Mesenchymal stem cell (in vitro differentiated cells and primary cell): ENCODE data around the gene CRYGN.

ENCODE experiments used
- DNase-seq: peaks from one replicate; pipeline ENCODE4 v3.0.0-alpha.2; 2013
- H2AFZ ChIP-seq: one replicate; pipeline ENCODE4 v1.6.1; 2013; ENCODE audit warnings: low read depth, mild to moderate bottlenecking, control low read depth, inconsistent platforms, low read length, moderate library complexity
- H2AK5ac ChIP-seq: 2 replicates; pipeline ENCODE4 v1.6.1; 2013; ENCODE audit warnings: low read length, moderate library complexity, mild to moderate bottlenecking, inconsistent platforms; ENCODE audit not compliant: severe bottlenecking
- H2BK120ac ChIP-seq: one replicate; pipeline ENCODE4 v1.6.1; 2013; ENCODE audit warnings: low read depth, mild to moderate bottlenecking, inconsistent platforms, low read length, moderate library complexity
- H2BK12ac ChIP-seq, 2 experiments: one replicate each; pipeline ENCODE4 v1.6.1; 2013; ENCODE audit warnings: inconsistent platforms in 2 of 2, low read length in 2 of 2, mild to moderate bottlenecking in 2 of 2, moderate library complexity in 2 of 2, control low read depth in 1 of 2
- H2BK15ac ChIP-seq: one replicate; pipeline ENCODE4 v1.6.1; 2013; ENCODE audit warnings: mild to moderate bottlenecking, low read depth, inconsistent platforms; ENCODE audit not compliant: poor library complexity, severe bottlenecking
- H2BK5ac ChIP-seq: 2 replicates; pipeline ENCODE4 v1.6.1; 2013; ENCODE audit warnings: low read depth, mild to moderate bottlenecking, low read length, control low read depth, inconsistent platforms; ENCODE audit not compliant: poor library complexity, severe bottlenecking
- H3K14ac ChIP-seq, 2 experiments: one replicate each; pipeline ENCODE4 v1.6.1; 2013; ENCODE audit warnings: inconsistent platforms in 2 of 2, low read length in 2 of 2, control low read depth in 1 of 2, mild to moderate bottlenecking in 1 of 2, moderate library complexity in 1 of 2
- H3K18ac ChIP-seq, 2 experiments: one replicate each; pipeline ENCODE4 v1.6.1; 2013; ENCODE audit warnings: inconsistent platforms in 2 of 2, low read length in 2 of 2, control low read depth in 1 of 2, low read depth in 1 of 2, mild to moderate bottlenecking in 1 of 2
- H3K23ac ChIP-seq, 2 experiments: one replicate each; pipeline ENCODE4 v1.6.1; 2013; ENCODE audit warnings: inconsistent platforms in 2 of 2, low read length in 2 of 2, mild to moderate bottlenecking in 2 of 2, moderate library complexity in 2 of 2, control low read depth in 1 of 2
- H3K27ac ChIP-seq: 2 replicates; pipeline ENCODE4 v1.5.1; 2013; ENCODE audit warnings: mild to moderate bottlenecking, moderate library complexity, low read length, control low read depth, inconsistent platforms; ENCODE audit not compliant: poor library complexity, severe bottlenecking
- H3K27me3 ChIP-seq, 2 experiments: 2 replicates each; pipeline versions ENCODE4 v1.6.1 to v1.7.0; 2013; ENCODE audit warnings: low read length in 2 of 2, mild to moderate bottlenecking in 2 of 2, moderate library complexity in 2 of 2, control low read depth in 1 of 2, inconsistent platforms in 1 of 2; ENCODE audit not compliant: control insufficient read depth in 1 of 2, insufficient read depth in 1 of 2
- H3K36me3 ChIP-seq, 2 experiments: 2 replicates each; pipeline versions ENCODE4 v1.6.1 to v1.7.0; 2013; ENCODE audit warnings: low read length in 2 of 2, control low read depth in 1 of 2, inconsistent platforms in 1 of 2, low read depth in 1 of 2, mild to moderate bottlenecking in 1 of 2; ENCODE audit not compliant: insufficient read depth in 2 of 2, control insufficient read depth in 1 of 2
- H3K4ac ChIP-seq, 2 experiments: one replicate each; pipeline ENCODE4 v1.6.1; 2013; ENCODE audit warnings: inconsistent platforms in 2 of 2, low read length in 2 of 2, mild to moderate bottlenecking in 2 of 2, moderate library complexity in 2 of 2, control low read depth in 1 of 2, low read depth in 1 of 2
- H3K4me1 ChIP-seq: 2 replicates; pipeline ENCODE4 v1.6.1; 2013; ENCODE audit warnings: low read depth, low read length, control low read depth; ENCODE audit not compliant: control insufficient read depth, insufficient read depth
- H3K4me2 ChIP-seq: 2 replicates; pipeline ENCODE4 v1.6.1; 2013; ENCODE audit warnings: low read length, mild to moderate bottlenecking, inconsistent platforms; ENCODE audit not compliant: poor library complexity, severe bottlenecking
- H3K4me3 ChIP-seq, 2 experiments: 2 replicates each; pipeline versions ENCODE4 v1.5.1 to v1.7.0; 2013; ENCODE audit warnings: low read length in 2 of 2, mild to moderate bottlenecking in 2 of 2, control low read depth in 1 of 2, low read depth in 1 of 2; ENCODE audit not compliant: insufficient read depth in 1 of 2
- H3K79me1 ChIP-seq: replicated peaks from 2 replicates; pipeline ENCODE4 v1.6.1; 2013; ENCODE audit warnings: mild to moderate bottlenecking, control low read depth, low read length, inconsistent platforms; ENCODE audit not compliant: poor library complexity, severe bottlenecking
- H3K9ac ChIP-seq: 2 replicates; pipeline ENCODE4 v1.7.0; 2013; ENCODE audit warnings: mild to moderate bottlenecking, low read length, moderate library complexity
- H3K9me3 ChIP-seq: 2 replicates; pipeline ENCODE4 v1.7.0; 2013; ENCODE audit warnings: mild to moderate bottlenecking, low read length; ENCODE audit not compliant: control insufficient read depth
- H4K8ac ChIP-seq: one replicate; pipeline ENCODE4 v1.6.1; 2013; ENCODE audit warnings: inconsistent platforms, mild to moderate bottlenecking, low read length, moderate library complexity
- H4K91ac ChIP-seq: one replicate; pipeline ENCODE4 v1.6.1; 2013; ENCODE audit warnings: mild to moderate bottlenecking, low read length, inconsistent platforms
- WGBS: methylation state at CpG from one replicate; pipeline ENCODE4 v1.1.7; 2013; ENCODE audit warnings: mixed read lengths; 5-methylcytosine and 5-hydroxymethylcytosine counted together

The CRYGN gene

GRCh38 chr7:151457534-151457933 lies 17.6 kb upstream of the CRYGN start:
- Histone ChIP-seq H2BK5ac (no peak overlapping the region), H2AFZ (no peak overlapping the region)

DNA sequence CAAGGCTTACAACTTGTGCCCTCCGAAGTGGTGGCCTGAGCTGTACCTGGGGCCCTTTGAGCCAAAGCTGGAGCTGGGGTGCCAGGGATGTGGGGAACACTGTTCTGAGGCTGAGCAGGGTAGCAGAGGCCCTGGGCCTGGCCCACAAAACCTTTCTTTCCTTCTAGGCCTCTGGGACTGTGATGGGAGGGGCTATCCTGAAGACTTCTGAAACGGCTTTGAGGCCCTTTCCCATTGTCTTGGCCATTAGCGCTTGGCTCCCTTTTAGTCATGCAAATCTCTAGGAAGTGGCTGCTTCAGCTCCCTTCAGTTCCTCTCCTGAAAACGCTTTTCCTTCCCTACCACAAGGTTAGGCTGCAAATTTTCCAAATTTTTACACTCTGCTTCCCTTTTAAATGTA lies 16.8 kb upstream of the CRYGN start:
- DNase-seq = no peak
- no peak overlapping the region for H2BK12ac ChIP-seq
- no peak overlapping the region for H4K91ac ChIP-seq
- no peaks in the 10 kb centered on the region for H3K36me3 ChIP-seq
- no peak overlapping the region for H3K4ac ChIP-seq
- H2BK5ac ChIP-seq = no peak overlapping the region
- H2BK120ac ChIP-seq = no peak overlapping the region
- no peak overlapping the region for H2BK15ac ChIP-seq
- H3K9ac ChIP-seq = no peak overlapping the region
- no peak overlapping the region for H2AK5ac ChIP-seq
- peaks cover 0 to 5% of the 10 kb centered on the region in 2 experiments for H3K27me3 ChIP-seq
- no peaks in the 10 kb centered on the region for H3K79me1 ChIP-seq
- no peak overlapping the region for H2AFZ ChIP-seq
- H3K23ac ChIP-seq = no peak overlapping the region
- no peak overlapping the region for H4K8ac ChIP-seq
- H3K14ac ChIP-seq = no peak overlapping the region
- H3K9me3 ChIP-seq = no peaks in the 10 kb centered on the region
- H3K27ac ChIP-seq = no peak overlapping the region
- 77% methylated on average over 4 of the region's 4 CpGs for WGBS
- H3K4me1 ChIP-seq = peaks cover 25% of the 10 kb centered on the region
- no peak overlapping the region for H3K4me2 ChIP-seq
- H3K4me3 ChIP-seq = no peak overlapping the region
- H3K18ac ChIP-seq = no peak overlapping the region

More at GRCh38 chr7:151457534-151457933, 17.6 kb upstream of the CRYGN start:
- no peak for DNase-seq
- H4K8ac ChIP-seq = no peak overlapping the region
- no peak overlapping the region for H3K4ac ChIP-seq
- no peak overlapping the region for H3K23ac ChIP-seq
- 97% methylated on average over 6 of the region's 6 CpGs for WGBS
- H3K27ac ChIP-seq = no peak overlapping the region
- peaks cover 23% of the 10 kb centered on the region for H3K4me1 ChIP-seq
- H3K9ac ChIP-seq = no peak overlapping the region
- H2BK12ac ChIP-seq = no peak overlapping the region
- H2AK5ac ChIP-seq = no peak overlapping the region
- H3K18ac ChIP-seq = no peak overlapping the region
- no peaks in the 10 kb centered on the region for H3K79me1 ChIP-seq
- peaks cover 5% of the 10 kb centered on the region for H3K9me3 ChIP-seq
- H3K27me3 ChIP-seq = peaks cover 0 to 5% of the 10 kb centered on the region in 2 experiments
- no peak overlapping the region for H2BK120ac ChIP-seq
- H2BK15ac ChIP-seq = no peak overlapping the region
- H3K14ac ChIP-seq = no peak overlapping the region
- no peak overlapping the region for H3K4me2 ChIP-seq
- no peak overlapping the region for H4K91ac ChIP-seq
- H3K36me3 ChIP-seq = no peaks in the 10 kb centered on the region
- no peak overlapping the region for H3K4me3 ChIP-seq

DNA sequence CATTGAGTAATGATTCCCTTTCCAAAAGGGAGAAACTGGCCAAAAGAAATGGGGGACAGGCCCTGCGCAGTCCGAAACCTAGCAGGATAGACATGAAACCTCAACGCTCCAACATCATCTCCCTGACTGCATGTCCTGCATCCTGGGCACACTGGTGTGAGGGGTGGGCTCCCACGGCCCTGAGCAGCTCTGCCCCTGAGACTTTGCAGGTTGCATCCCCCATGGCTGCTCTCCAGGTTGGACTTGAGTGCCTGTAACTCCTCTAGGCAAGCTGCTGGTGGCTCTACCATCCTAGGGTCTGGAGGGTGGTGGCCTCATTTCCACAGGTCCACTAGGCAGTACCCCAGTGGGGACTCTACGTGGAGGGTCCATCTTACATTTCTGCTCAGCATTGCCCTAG lies 16.3 kb upstream of the CRYGN start:
- Histone ChIP-seq H3K18ac (no peak overlapping the region), H2BK12ac (no peak overlapping the region), H3K4me1 (peaks cover 22% of the 10 kb centered on the region), H4K91ac (no peak overlapping the region), H2AFZ (no peak overlapping the region), H3K27me3 (peaks cover 0 to 10% of the 10 kb centered on the region in 2 experiments), H3K9ac (no peak overlapping the region), H3K4me2 (no peak overlapping the region), H3K14ac (no peak overlapping the region), H3K79me1 (no peaks in the 10 kb centered on the region), H2AK5ac (no peak overlapping the region), H4K8ac (no peak overlapping the region), H3K4me3 (no peak overlapping the region), H3K27ac (no peak overlapping the region), H2BK15ac (no peak overlapping the region), H3K36me3 (no peaks in the 10 kb centered on the region), H3K23ac (no peak overlapping the region), H3K9me3 (no peaks in the 10 kb centered on the region), H2BK5ac (no peak overlapping the region), H3K4ac (no peak overlapping the region), H2BK120ac (no peak overlapping the region)
- no peak for DNase-seq
- WGBS = 95% methylated on average over 5 of the region's 5 CpGs

DNA sequence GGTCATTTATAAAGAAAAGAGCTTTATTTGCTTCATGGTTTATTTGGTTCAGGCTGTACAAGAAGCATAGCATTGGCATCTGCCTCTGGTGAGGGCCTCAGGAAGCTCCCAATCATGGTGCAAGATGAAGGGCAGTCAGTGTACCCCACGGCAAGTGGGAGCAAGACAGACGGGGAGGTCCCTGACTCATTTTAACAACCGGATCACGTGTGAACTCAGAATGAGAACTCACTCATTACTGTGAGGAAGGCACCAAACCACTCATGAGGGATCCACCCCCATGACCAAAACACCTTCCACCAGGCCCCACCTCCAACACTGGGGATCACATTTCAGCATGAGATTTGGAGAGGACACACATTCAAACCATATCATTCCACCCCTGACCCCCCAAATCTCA lies 15.7 kb upstream of the CRYGN start:
- no peak overlapping the region for H4K8ac ChIP-seq
- H2BK120ac ChIP-seq = no peak overlapping the region
- no peak overlapping the region for H2AK5ac ChIP-seq
- H2BK15ac ChIP-seq = no peak overlapping the region
- H4K91ac ChIP-seq = no peak overlapping the region
- no peak overlapping the region for H2BK12ac ChIP-seq
- no peak overlapping the region for H3K4me2 ChIP-seq
- no peaks in the 10 kb centered on the region for H3K9me3 ChIP-seq
- no peak overlapping the region for H3K9ac ChIP-seq
- H3K23ac ChIP-seq = no peak overlapping the region
- no peak overlapping the region for H3K27ac ChIP-seq
- no peak overlapping the region for H3K14ac ChIP-seq
- H2AFZ ChIP-seq = no peak overlapping the region
- WGBS = 89% methylated on average over 4 of the region's 4 CpGs
- no peak overlapping the region for H3K18ac ChIP-seq
- H3K27me3 ChIP-seq = peaks cover 0 to 12% of the 10 kb centered on the region in 2 experiments
- H3K79me1 ChIP-seq = no peaks in the 10 kb centered on the region
- no peak overlapping the region for H3K4me3 ChIP-seq
- peaks cover 20% of the 10 kb centered on the region for H3K4me1 ChIP-seq
- H3K36me3 ChIP-seq = no peaks in the 10 kb centered on the region
- no peak overlapping the region for H2BK5ac ChIP-seq
- H3K4ac ChIP-seq = no peak overlapping the region
- no peak for DNase-seq
